SK-N-SH (cell line): Measurements from ENCODE around the gene SLC24A3. TPM values are rescaled to one million over a fixed set of nuclear protein-coding genes. Genes with fewer than 3 reads are reported as not detected.

ENCODE experiments used
- CTCF ChIA-PET: fragments of 300-600, 350-600 bp; formaldehyde crosslinking; extraction: SDS; loops from one replicate; lab custom pipeline; 2021; lab: Yijun Ruan, JAX
- POLR2A ChIA-PET: fragments of 350-600 bp; sonication (Branson Sonifier 250); formaldehyde crosslinking; extraction: SDS; loops from one replicate; lab custom pipeline; 2020; ENCODE audit warnings: antibody characterized with exemption, inconsistent platforms; lab: Yijun Ruan, JAX
- DNase-seq: peaks from one replicate; pipeline ENCODE4 v3.0.0; 2012
- H2AFZ ChIP-seq: fragments of 200-600 bp; sonication (generic); 2 replicates; pipeline ENCODE4 v1.8.1; 2016; ENCODE audit warnings: antibody characterized with exemption, mild to moderate bottlenecking, low read depth
- H3F3A ChIP-seq: fragments of 200-600 bp; sonication (generic); replicated peaks from 2 replicates; pipeline ENCODE3; 2016; ENCODE audit warnings: antibody characterized with exemption, mild to moderate bottlenecking; ENCODE audit not compliant: insufficient read depth
- H3K27ac ChIP-seq, 2 experiments: fragments of 200-500 bp in 1 of 2; fragments of 200-600 bp in 1 of 2; sonication (Bioruptor generic) in 1 of 2; sonication (generic), shearing (Covaris generic) in 1 of 2; 2 replicates each; pipeline versions ENCODE4 v1.5.1 to v1.6.1; 2014 to 2016; ENCODE audit warnings: low read depth in 2 of 2, inconsistent platforms in 1 of 2, low read length in 1 of 2, mild to moderate bottlenecking in 1 of 2, mixed read lengths in 1 of 2
- H3K27me3 ChIP-seq: fragments of 200-600 bp; sonication (generic), shearing (Covaris generic); 2 replicates; pipeline ENCODE4 v1.6.1; 2016; ENCODE audit warnings: mixed run types; ENCODE audit not compliant: insufficient read depth
- H3K36me3 ChIP-seq, 2 experiments: fragments of 200-500 bp in 1 of 2; fragments of 200-600 bp in 1 of 2; sonication (Bioruptor generic) in 1 of 2; sonication (generic) in 1 of 2; replicated peaks in 1 of 2; 2 replicates each; pipeline versions ENCODE3 to v1.5.1; 2014 to 2016; ENCODE audit warnings: low read length in 1 of 2, mild to moderate bottlenecking in 1 of 2; ENCODE audit not compliant: insufficient read depth in 2 of 2, control insufficient read depth in 1 of 2
- H3K4me1 ChIP-seq, 2 experiments: fragments of 200-500 bp in 1 of 2; fragments of 200-600 bp in 1 of 2; sonication (Bioruptor generic) in 1 of 2; sonication (generic), shearing (Covaris generic) in 1 of 2; 2 replicates each; pipeline versions ENCODE4 v1.5.1 to v1.6.1; 2014 to 2016; ENCODE audit warnings: low read depth in 1 of 2, low read length in 1 of 2, mixed run types in 1 of 2; ENCODE audit not compliant: insufficient read depth in 2 of 2, control insufficient read depth in 1 of 2
- H3K4me2 ChIP-seq: fragments of 200-600 bp; sonication (generic), shearing (Covaris generic); 2 replicates; pipeline ENCODE4 v1.6.1; 2017; ENCODE audit warnings: mixed run types
- H3K4me3 ChIP-seq, 2 experiments: fragments of 200-500 bp in 1 of 2; fragments of 200-600 bp in 1 of 2; sonication (Bioruptor generic) in 1 of 2; sonication (generic), shearing (Covaris generic) in 1 of 2; 2 replicates each; pipeline versions ENCODE4 v1.5.1 to v1.8.1; 2014 to 2016; ENCODE audit warnings: low read depth in 2 of 2, inconsistent platforms in 1 of 2, low read length in 1 of 2, mild to moderate bottlenecking in 1 of 2, mixed read lengths in 1 of 2, moderate library complexity in 1 of 2
- H3K79me2 ChIP-seq: fragments of 200-600 bp; sonication (generic); 2 replicates; pipeline ENCODE4 v1.8.1; 2017; ENCODE audit warnings: mild to moderate bottlenecking; ENCODE audit not compliant: insufficient read depth
- H3K9ac ChIP-seq: fragments of 200-600 bp; sonication (generic); 2 replicates; pipeline ENCODE4 v1.6.1; 2017; ENCODE audit warnings: mixed run types
- H3K9me2 ChIP-seq: fragments of 200-600 bp; sonication (generic); 2 replicates; pipeline ENCODE4 v1.6.1; 2017; ENCODE audit warnings: mixed run types
- H3K9me3 ChIP-seq: fragments of 200-600 bp; sonication (generic); 2 replicates; pipeline ENCODE4 v1.6.1; 2017; ENCODE audit warnings: mixed run types, mild to moderate bottlenecking, moderate library complexity
- H4K20me1 ChIP-seq: fragments of 200-600 bp; sonication (generic); 2 replicates; pipeline ENCODE4 v1.6.1; 2017; ENCODE audit warnings: mild to moderate bottlenecking, mixed run types; ENCODE audit not compliant: insufficient read depth
- CTCF ChIP-seq: fragments of 200-600 bp; sonication (generic); IDR thresholded peaks from 2 replicates; pipeline ENCODE4 v1.6.1; 2017; ENCODE audit warnings: antibody characterized with exemption, mild to moderate bottlenecking, moderate library complexity
- FOXM1 ChIP-seq: IDR thresholded peaks from 2 replicates; pipeline ENCODE4 v1.4.0; 2012; ENCODE audit warnings: low read depth, mild to moderate bottlenecking
- GABPA ChIP-seq: IDR thresholded peaks from 2 replicates; pipeline ENCODE4 v1.4.0; 2012; ENCODE audit warnings: low read depth, mild to moderate bottlenecking
- IRF3 ChIP-seq: fragments of 150-350 bp; IDR thresholded peaks from 2 replicates; pipeline ENCODE4 v1.6.1; 2016; ENCODE audit warnings: mild to moderate bottlenecking, low read depth, low read length
- JUND ChIP-seq: IDR thresholded peaks from 2 replicates; pipeline ENCODE4 v1.4.0; 2012
- MAX ChIP-seq: IDR thresholded peaks from 2 replicates; pipeline ENCODE4 v1.4.0; 2012; ENCODE audit warnings: low read depth
- MEF2A ChIP-seq: IDR thresholded peaks from 2 replicates; pipeline ENCODE4 v1.4.0; 2012; ENCODE audit warnings: low read depth, borderline replicate concordance
- POLR2AphosphoS5 ChIP-seq: IDR thresholded peaks from 2 replicates; pipeline ENCODE4 v1.6.1; 2012; ENCODE audit warnings: low read depth, low read length
- RAD21 ChIP-seq: IDR thresholded peaks from 2 replicates; pipeline ENCODE4 v1.6.1; 2012; ENCODE audit warnings: mild to moderate bottlenecking, low read length
- RFX5 ChIP-seq: IDR thresholded peaks from 2 replicates; pipeline ENCODE4 v1.6.1; 2012; ENCODE audit warnings: mild to moderate bottlenecking, improper control_type of control experiment, low read length
- SIN3A ChIP-seq: IDR thresholded peaks from 2 replicates; pipeline ENCODE4 v1.6.1; 2012; ENCODE audit warnings: low read depth, mild to moderate bottlenecking, low read length, moderate library complexity, borderline replicate concordance
- TEAD4 ChIP-seq: IDR thresholded peaks from 2 replicates; pipeline ENCODE4 v1.4.0; 2012; ENCODE audit warnings: mild to moderate bottlenecking, borderline replicate concordance; ENCODE audit not compliant: insufficient read depth
- YY1 ChIP-seq: IDR thresholded peaks from 2 replicates; pipeline ENCODE4 v1.4.0; 2012; ENCODE audit warnings: low read depth, mild to moderate bottlenecking
- WGBS: methylation state at CpG from one replicate; pipeline ENCODE4 v1.1.6; 2017; ENCODE audit warnings: low lambda C conversion rate; 5-methylcytosine and 5-hydroxymethylcytosine counted together
- polyA plus RNA-seq, 3 experiments: library from polyadenylated mRNA; depleted of rRNA; stranded (reverse); fragments of >200 nt; gene quantifications; 2 replicates each; pipeline ENCODE4 v1.2.3, GENCODE V29; 2012
- TF ChIP-seq, protein P1 (sequence below): IDR thresholded peaks from 2 replicates; pipeline ENCODE4; 2012
- TF ChIP-seq, protein P2 (sequence below): IDR thresholded peaks from 2 replicates; pipeline ENCODE4 v1.6.1; 2012; ENCODE audit warnings: mild to moderate bottlenecking, low read depth, low read length, moderate library complexity

The SLC24A3 gene
- polyA plus RNA-seq, 1 of the 3 experiments (the other 2 are of a cell fraction): not detected

DNA sequence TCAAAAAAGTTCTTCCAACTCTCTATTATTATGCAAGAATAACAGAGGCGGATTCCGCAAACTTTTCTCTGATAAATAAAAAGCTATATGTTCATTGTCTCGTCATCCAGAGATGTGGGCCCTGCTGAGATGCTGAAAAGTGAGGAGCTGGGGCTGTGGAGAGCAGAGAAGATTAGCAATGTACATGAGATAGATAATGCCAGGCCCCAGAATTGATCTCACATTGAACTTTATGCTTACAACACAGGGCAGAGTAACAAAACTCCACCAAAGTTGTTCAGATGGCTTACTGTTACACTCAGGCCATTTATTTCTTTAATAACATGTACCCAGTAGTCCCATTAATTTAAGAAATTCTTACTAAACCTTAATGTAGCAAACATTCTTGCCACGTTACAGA is 512.9 kb downstream of the SLC24A3 start:
- H3K4me2 ChIP-seq: no peak overlapping the region
- no peaks in the 10 kb centered on the region for H3K9me2 ChIP-seq
- H3K9ac ChIP-seq: no peak overlapping the region
- no peaks in the 10 kb centered on the region for H3K79me2 ChIP-seq
- H3K9me3 ChIP-seq: no peaks in the 10 kb centered on the region
- no peaks in the 10 kb centered on the region for H3K27me3 ChIP-seq
- no peaks in the 10 kb centered on the region for H3K4me1 ChIP-seq
- WGBS: 92% methylated on average over 4 of the region's 4 CpGs
- H4K20me1 ChIP-seq: no peaks in the 10 kb centered on the region
- H3F3A ChIP-seq: peaks cover 3% of the 10 kb centered on the region
- H2AFZ ChIP-seq: no peak overlapping the region
- ChIA-PET CTCF (no interaction called here), POLR2A (no interaction called here)
- no peak overlapping the region for H3K4me3 ChIP-seq
- H3K36me3 ChIP-seq: no peaks in the 10 kb centered on the region
- TF ChIP-seq, protein P1, sequence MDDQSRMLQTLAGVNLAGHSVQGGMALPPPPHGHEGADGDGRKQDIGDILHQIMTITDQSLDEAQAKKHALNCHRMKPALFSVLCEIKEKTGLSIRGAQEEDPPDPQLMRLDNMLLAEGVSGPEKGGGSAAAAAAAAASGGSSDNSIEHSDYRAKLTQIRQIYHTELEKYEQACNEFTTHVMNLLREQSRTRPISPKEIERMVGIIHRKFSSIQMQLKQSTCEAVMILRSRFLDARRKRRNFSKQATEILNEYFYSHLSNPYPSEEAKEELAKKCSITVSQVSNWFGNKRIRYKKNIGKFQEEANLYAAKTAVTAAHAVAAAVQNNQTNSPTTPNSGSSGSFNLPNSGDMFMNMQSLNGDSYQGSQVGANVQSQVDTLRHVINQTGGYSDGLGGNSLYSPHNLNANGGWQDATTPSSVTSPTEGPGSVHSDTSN: no peak
- TF ChIP-seq RFX5: no peak
- no peak for TF ChIP-seq JUND
- TF ChIP-seq GABPA: no peak
- no peak for TF ChIP-seq SIN3A
- no peak for TF ChIP-seq CTCF
- no peak for DNase-seq
- no peak overlapping the region for H3K27ac ChIP-seq

GRCh38 chr20:19725814-19726525 is 513.5 kb downstream of the SLC24A3 start:
- Histone ChIP-seq H3K4me3 (no peak overlapping the region), H4K20me1 (no peaks in the 10 kb centered on the region), H2AFZ (no peak overlapping the region), H3K79me2 (no peaks in the 10 kb centered on the region), H3K27me3 (no peaks in the 10 kb centered on the region), H3K36me3 (no peaks in the 10 kb centered on the region), H3K9me2 (no peaks in the 10 kb centered on the region), H3K4me2 (no peak overlapping the region), H3K4me1 (no peaks in the 10 kb centered on the region), H3K9ac (no peak overlapping the region), H3F3A (peaks cover 3% of the 10 kb centered on the region), H3K27ac (peak overlapping the region in 1 of 2 experiments; percentile 5; a peak in 1 of 4 replicates), H3K9me3 (no peaks in the 10 kb centered on the region)
- POLR2A ChIA-PET: no interaction called here
- CTCF ChIA-PET: interaction anchor here (1.0 kb wide), 1 partner anchor 11 kb away, joined by 4 read pairs; no protein-coding TSS in a partner anchor
- 85% methylated on average over 1 of the region's 1 CpG for WGBS
- DNase-seq: no peak
- TF ChIP-seq TEAD4: no peak
- no peak for TF ChIP-seq GABPA
- TF ChIP-seq FOXM1: no peak
- TF ChIP-seq, protein P2, sequence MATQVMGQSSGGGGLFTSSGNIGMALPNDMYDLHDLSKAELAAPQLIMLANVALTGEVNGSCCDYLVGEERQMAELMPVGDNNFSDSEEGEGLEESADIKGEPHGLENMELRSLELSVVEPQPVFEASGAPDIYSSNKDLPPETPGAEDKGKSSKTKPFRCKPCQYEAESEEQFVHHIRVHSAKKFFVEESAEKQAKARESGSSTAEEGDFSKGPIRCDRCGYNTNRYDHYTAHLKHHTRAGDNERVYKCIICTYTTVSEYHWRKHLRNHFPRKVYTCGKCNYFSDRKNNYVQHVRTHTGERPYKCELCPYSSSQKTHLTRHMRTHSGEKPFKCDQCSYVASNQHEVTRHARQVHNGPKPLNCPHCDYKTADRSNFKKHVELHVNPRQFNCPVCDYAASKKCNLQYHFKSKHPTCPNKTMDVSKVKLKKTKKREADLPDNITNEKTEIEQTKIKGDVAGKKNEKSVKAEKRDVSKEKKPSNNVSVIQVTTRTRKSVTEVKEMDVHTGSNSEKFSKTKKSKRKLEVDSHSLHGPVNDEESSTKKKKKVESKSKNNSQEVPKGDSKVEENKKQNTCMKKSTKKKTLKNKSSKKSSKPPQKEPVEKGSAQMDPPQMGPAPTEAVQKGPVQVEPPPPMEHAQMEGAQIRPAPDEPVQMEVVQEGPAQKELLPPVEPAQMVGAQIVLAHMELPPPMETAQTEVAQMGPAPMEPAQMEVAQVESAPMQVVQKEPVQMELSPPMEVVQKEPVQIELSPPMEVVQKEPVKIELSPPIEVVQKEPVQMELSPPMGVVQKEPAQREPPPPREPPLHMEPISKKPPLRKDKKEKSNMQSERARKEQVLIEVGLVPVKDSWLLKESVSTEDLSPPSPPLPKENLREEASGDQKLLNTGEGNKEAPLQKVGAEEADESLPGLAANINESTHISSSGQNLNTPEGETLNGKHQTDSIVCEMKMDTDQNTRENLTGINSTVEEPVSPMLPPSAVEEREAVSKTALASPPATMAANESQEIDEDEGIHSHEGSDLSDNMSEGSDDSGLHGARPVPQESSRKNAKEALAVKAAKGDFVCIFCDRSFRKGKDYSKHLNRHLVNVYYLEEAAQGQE: no peak
- no peak for TF ChIP-seq MAX
- no peak for TF ChIP-seq RAD21
- TF ChIP-seq IRF3: no peak
- TF ChIP-seq YY1: no peak
- TF ChIP-seq POLR2AphosphoS5: no peak
- TF ChIP-seq CTCF: no peak
- TF ChIP-seq MEF2A: no peak
